Measurements from ENCODE around the gene ISL2.
"Not testable (repeated sequence)": the region's sequence is repeated elsewhere in the genome, so short reads cannot be mapped to it uniquely, and the experiment has no call there.

DNA sequence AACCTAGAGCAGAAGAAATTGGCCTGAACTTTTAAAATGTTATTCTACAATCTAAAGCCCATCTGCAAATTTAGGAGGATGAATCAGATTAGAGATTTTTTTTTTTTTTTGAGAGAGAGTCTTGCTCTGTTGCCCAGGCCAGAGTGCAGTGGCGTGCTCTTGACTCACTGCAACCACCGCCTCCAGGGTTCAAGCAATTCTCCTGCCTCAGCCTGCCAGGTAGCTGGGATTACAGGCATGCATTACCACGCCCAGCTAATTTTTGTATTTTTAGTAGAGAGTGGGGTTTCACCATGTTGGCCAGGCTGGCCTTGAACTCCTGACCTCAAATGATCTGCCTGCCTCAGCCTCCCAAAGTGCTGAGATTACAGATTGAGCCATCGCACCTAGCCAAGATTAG lies 38.6 kb upstream of the ISL2 start:
- TF ChIP-seq, protein P1, sequence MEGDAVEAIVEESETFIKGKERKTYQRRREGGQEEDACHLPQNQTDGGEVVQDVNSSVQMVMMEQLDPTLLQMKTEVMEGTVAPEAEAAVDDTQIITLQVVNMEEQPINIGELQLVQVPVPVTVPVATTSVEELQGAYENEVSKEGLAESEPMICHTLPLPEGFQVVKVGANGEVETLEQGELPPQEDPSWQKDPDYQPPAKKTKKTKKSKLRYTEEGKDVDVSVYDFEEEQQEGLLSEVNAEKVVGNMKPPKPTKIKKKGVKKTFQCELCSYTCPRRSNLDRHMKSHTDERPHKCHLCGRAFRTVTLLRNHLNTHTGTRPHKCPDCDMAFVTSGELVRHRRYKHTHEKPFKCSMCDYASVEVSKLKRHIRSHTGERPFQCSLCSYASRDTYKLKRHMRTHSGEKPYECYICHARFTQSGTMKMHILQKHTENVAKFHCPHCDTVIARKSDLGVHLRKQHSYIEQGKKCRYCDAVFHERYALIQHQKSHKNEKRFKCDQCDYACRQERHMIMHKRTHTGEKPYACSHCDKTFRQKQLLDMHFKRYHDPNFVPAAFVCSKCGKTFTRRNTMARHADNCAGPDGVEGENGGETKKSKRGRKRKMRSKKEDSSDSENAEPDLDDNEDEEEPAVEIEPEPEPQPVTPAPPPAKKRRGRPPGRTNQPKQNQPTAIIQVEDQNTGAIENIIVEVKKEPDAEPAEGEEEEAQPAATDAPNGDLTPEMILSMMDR (IDR thresholded peaks at IDR 0.05) = not testable (repeated sequence)
- TF ChIP-seq POLR2AphosphoS5 (IDR thresholded peaks at IDR 0.05; ENCODE audit: insufficient read depth in 1 of 2, low read depth in 1 of 2) = not testable (repeated sequence)
